Measurements from ENCODE around the gene MT1X. TPM values are rescaled to one million over a fixed set of nuclear protein-coding genes. Genes with fewer than 3 reads are reported as not detected.

The MT1X gene
- total RNA-seq, 4 donors from 2014 or later, result 7.4 to 201 (median 66.3) TPM

DNA sequence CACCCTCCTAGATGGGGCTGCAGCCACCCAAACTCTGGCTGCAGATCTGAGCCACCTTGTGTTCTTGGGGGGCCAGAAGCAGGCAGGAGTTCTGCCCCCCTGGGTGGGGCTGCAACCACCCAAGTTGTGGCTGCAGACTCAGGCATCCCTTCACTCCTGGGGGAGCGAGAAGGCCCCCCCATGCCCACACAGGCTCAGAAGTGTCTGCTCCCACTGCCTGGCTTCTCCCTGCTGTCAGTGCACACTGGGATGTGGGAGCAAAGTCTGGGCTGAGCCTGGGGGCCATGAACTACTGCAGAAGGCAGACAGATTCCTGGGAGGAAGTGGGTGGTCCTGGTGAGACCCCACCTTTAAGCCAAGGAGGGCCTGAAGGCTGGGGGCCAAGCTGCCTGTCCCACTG, 13.0 kb downstream of the MT1X start:
- intact Hi-C loops (cut with DNase I; ENCODE audit: low total_unique reads), result no loop called here
- Histone ChIP-seq H3K9me3 (no peaks in the 10 kb centered on the region), H3K27ac (no peak overlapping the region), H3K36me3 (no peaks in the 10 kb centered on the region), H3K4me3 (no peak overlapping the region), H3K4me1 (no peaks in the 10 kb centered on the region), H3K27me3 (no peaks in the 10 kb centered on the region)
- DNase-seq, result no peak
- TF ChIP-seq, protein P1, sequence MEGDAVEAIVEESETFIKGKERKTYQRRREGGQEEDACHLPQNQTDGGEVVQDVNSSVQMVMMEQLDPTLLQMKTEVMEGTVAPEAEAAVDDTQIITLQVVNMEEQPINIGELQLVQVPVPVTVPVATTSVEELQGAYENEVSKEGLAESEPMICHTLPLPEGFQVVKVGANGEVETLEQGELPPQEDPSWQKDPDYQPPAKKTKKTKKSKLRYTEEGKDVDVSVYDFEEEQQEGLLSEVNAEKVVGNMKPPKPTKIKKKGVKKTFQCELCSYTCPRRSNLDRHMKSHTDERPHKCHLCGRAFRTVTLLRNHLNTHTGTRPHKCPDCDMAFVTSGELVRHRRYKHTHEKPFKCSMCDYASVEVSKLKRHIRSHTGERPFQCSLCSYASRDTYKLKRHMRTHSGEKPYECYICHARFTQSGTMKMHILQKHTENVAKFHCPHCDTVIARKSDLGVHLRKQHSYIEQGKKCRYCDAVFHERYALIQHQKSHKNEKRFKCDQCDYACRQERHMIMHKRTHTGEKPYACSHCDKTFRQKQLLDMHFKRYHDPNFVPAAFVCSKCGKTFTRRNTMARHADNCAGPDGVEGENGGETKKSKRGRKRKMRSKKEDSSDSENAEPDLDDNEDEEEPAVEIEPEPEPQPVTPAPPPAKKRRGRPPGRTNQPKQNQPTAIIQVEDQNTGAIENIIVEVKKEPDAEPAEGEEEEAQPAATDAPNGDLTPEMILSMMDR (IDR thresholded peaks at IDR 0.05), result no peak
- no peak for TF ChIP-seq POLR2A (IDR thresholded peaks at IDR 0.05)

DNA sequence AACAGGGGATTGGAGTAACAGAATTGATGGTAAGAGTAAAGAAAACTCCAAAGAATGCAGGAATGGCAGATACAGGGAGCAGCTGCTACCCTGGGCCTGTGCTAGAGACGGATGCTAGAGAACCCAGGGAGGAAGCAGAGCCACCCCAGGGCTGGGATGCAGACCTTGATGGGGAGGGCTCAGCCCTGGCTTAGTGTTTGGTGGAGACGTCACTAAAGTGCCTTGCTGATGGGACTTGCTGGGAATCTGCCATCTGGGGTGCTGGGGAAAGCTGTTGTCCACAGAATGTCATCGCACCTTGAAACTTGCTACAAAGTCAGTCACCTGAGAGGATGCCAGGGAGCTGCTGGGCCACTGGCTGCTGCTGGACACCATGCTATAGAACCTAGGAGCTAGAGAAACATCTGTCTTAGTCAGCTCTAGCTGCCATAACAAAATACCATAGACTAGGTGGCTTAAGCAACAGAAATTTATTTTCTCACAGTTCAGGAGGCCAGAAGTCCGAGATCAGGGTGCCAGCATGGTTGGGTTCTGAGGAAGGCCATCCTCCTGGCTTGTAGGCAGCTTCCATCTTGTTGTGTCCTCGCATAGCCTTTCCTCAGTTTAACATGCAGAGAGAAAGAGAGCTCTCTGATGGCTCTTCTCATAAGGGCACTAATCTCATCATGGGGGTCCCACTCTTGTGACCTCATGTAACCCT, 15.3 kb downstream of the MT1X start:
- no peak overlapping the region for H3K27ac ChIP-seq
- intact Hi-C loops (cut with DNase I; ENCODE audit: low total_unique reads), result no loop called here
- DNase-seq, result no peak
- H3K27me3 ChIP-seq, result no peaks in the 10 kb centered on the region
- no peaks in the 10 kb centered on the region for H3K9me3 ChIP-seq
- no peaks in the 10 kb centered on the region for H3K36me3 ChIP-seq
- TF ChIP-seq POLR2A (IDR thresholded peaks at IDR 0.05), result no peak
- TF ChIP-seq, protein P1 (IDR thresholded peaks at IDR 0.05), result no peak
- no peak overlapping the region for H3K4me3 ChIP-seq
- H3K4me1 ChIP-seq, result no peaks in the 10 kb centered on the region

DNA sequence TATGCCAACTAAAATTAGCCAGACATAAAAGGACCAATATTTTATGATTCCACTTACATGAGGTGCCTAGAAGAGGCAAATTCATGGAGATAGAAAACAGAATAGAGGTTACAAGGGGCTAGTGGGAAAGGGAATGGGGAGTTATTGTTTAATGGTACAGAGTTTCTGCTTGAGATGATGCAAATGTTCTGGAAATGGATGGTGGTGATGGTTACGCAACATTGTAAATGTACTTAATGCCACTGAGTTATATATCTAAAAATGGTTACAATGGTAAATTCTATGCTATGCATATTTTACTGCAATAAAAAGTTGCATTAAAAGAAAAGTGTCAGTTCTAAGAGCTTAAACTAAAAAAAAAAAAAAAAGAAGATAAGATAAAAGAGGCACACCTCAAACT, 17.9 kb downstream of the MT1X start:
- H3K4me3 ChIP-seq, result no peak overlapping the region
- TF ChIP-seq, protein P1 (IDR thresholded peaks at IDR 0.05), result no peak
- no peak for TF ChIP-seq POLR2A (IDR thresholded peaks at IDR 0.05)
- intact Hi-C loops (cut with DNase I; ENCODE audit: low total_unique reads), result loop anchor here (10.0 kb wide), 2 partner anchors 125 to 185 kb away; no protein-coding TSS in a partner anchor

DNA sequence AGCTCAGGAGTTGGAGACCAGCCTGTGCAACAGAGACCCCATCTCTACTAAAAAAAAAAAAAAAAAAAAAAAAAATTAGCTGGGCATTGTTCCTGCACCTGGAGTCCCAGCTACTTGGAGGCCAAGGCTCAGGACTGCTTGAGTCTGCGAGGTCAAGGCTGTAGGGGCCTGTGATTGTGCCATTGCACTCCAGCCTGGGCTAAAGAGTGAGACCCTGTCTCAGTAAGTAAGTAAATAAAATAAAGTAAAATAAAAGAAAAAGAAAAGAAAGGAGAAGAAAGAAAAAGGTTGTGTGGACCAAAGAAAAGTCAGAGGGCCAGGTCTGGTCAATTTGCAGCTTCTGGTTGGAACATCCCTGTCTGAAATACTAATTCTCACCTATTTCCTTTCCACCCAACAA, 18.4 kb downstream of the MT1X start:
- DNase-seq, result no peak
- Histone ChIP-seq H3K27ac (no peak overlapping the region), H3K4me1 (no peaks in the 10 kb centered on the region), H3K4me3 (no peak overlapping the region), H3K27me3 (no peaks in the 10 kb centered on the region), H3K9me3 (no peaks in the 10 kb centered on the region), H3K36me3 (no peaks in the 10 kb centered on the region)
- intact Hi-C loops (cut with DNase I; ENCODE audit: low total_unique reads), result loop anchor here (10.0 kb wide), 2 partner anchors 126 to 186 kb away; no protein-coding TSS in a partner anchor
- TF ChIP-seq, protein P1 (IDR thresholded peaks at IDR 0.05), result no peak
- TF ChIP-seq POLR2A (IDR thresholded peaks at IDR 0.05), result no peak

More for the DNA sequence above, 17.9 kb downstream of the MT1X start:
- no peak overlapping the region for H3K27ac ChIP-seq
- H3K9me3 ChIP-seq, result no peaks in the 10 kb centered on the region
- H3K36me3 ChIP-seq, result no peaks in the 10 kb centered on the region
- no peaks in the 10 kb centered on the region for H3K27me3 ChIP-seq
- no peaks in the 10 kb centered on the region for H3K4me1 ChIP-seq
- DNase-seq, result no peak

DNA sequence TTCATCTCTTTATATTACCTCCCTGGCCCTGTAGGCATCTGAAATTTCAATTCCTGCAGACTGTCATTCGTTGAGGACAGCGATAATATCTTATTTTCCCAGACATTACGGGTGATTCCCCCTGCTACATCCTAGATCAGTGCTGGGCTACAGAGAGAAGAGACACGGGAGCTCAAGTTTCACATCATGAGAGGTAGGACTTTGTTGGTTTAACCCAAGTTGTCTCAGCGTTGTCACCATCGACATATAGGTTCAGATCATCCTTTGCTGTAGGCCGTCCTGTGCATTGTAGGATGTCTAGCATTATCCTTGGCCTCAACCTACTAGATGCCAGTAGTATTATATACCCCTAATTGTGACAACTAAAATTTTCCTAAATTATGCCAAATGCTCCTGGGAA, 19.3 kb downstream of the MT1X start:
- H3K27me3 ChIP-seq, result no peaks in the 10 kb centered on the region
- H3K4me3 ChIP-seq, result no peak overlapping the region
- no peaks in the 10 kb centered on the region for H3K9me3 ChIP-seq
- no peaks in the 10 kb centered on the region for H3K36me3 ChIP-seq
- no peak for DNase-seq
- intact Hi-C loops (cut with DNase I; ENCODE audit: low total_unique reads), result loop anchor here (10.0 kb wide), 2 partner anchors 127 to 187 kb away; no protein-coding TSS in a partner anchor
- H3K27ac ChIP-seq, result no peak overlapping the region
- TF ChIP-seq, protein P1 (IDR thresholded peaks at IDR 0.05), result no peak
- TF ChIP-seq POLR2A (IDR thresholded peaks at IDR 0.05), result no peak
- no peaks in the 10 kb centered on the region for H3K4me1 ChIP-seq
